HepG2 (cell line): ENCODE data around the gene ABTB2. TPM values are rescaled to one million over a fixed set of nuclear protein-coding genes. Genes with fewer than 3 reads are reported as not detected.

Experiments
- ARNTL ChIP-seq: sonication (generic); formaldehyde crosslinking; IDR thresholded peaks from 2 replicates; pipeline ENCODE4 v1.4.0; 2020; ENCODE audit warnings: mild to moderate bottlenecking, missing genetic modification reagents
- CBFB ChIP-seq: sonication (generic); formaldehyde crosslinking; IDR thresholded peaks from 2 replicates; pipeline ENCODE4 v1.4.0; 2020; ENCODE audit warnings: missing genetic modification reagents
- CHCHD3 ChIP-seq: sonication (generic); formaldehyde crosslinking; IDR thresholded peaks from 2 replicates; pipeline ENCODE4 v1.8.0; 2022; ENCODE audit warnings: mild to moderate bottlenecking, missing genetic modification reagents, moderate library complexity
- DNMT1 ChIP-seq: sonication (generic); formaldehyde crosslinking; IDR thresholded peaks from 2 replicates; pipeline ENCODE4 v1.5.1; 2020; ENCODE audit warnings: mild to moderate bottlenecking, missing genetic modification reagents
- FIP1L1 ChIP-seq: fragments of 200-400 bp; formaldehyde crosslinking; IDR thresholded peaks from 2 replicates; pipeline ENCODE4 v1.6.1; 2018; ENCODE audit warnings: low read depth, mild to moderate bottlenecking, low read length, moderate library complexity, borderline replicate concordance; ENCODE audit not compliant: insufficient read depth
- GMEB1 ChIP-seq: sonication (generic); formaldehyde crosslinking; IDR thresholded peaks from 2 replicates; pipeline ENCODE4 v1.5.1; 2020; ENCODE audit warnings: missing genetic modification reagents, mild to moderate bottlenecking, borderline replicate concordance
- HNF4G ChIP-seq, 2 experiments: sonication (generic) in 1 of 2; formaldehyde crosslinking in 1 of 2; IDR thresholded peaks; 2 replicates each; pipeline versions ENCODE4 v1.4.0 to v1.6.1; 2011 to 2020; ENCODE audit warnings: borderline replicate concordance in 2 of 2, low read depth in 2 of 2, mild to moderate bottlenecking in 2 of 2, low read length in 1 of 2, missing genetic modification reagents in 1 of 2, moderate library complexity in 1 of 2
- HOXA5 ChIP-seq: sonication (generic); formaldehyde crosslinking; IDR thresholded peaks from 2 replicates; pipeline ENCODE4 v1.4.0; 2020; ENCODE audit warnings: missing genetic modification reagents
- IRF2 ChIP-seq: IDR thresholded peaks from 2 replicates; pipeline ENCODE4 v1.6.1; 2018; ENCODE audit warnings: missing genetic modification reagents, missing compliant biosample characterization
- KAT2B ChIP-seq: fragments of 150-350 bp; IDR thresholded peaks from 2 replicates; pipeline ENCODE4 v1.6.1; 2014; ENCODE audit warnings: low read depth, low read length, borderline replicate concordance
- MIER3 ChIP-seq: IDR thresholded peaks from 2 replicates; pipeline ENCODE4 v1.6.1; 2016; ENCODE audit warnings: missing compliant biosample characterization, borderline replicate concordance
- RXRB ChIP-seq: IDR thresholded peaks from 2 replicates; pipeline ENCODE4 v1.6.1; 2016; ENCODE audit warnings: borderline replicate concordance, missing genetic modification reagents, missing compliant biosample characterization
- SIN3A ChIP-seq: IDR thresholded peaks from 2 replicates; pipeline ENCODE4 v1.6.1; 2011; ENCODE audit warnings: low read depth, mild to moderate bottlenecking, control low read depth, low read length, borderline replicate concordance
- SMAD9 ChIP-seq: sonication (generic); formaldehyde crosslinking; IDR thresholded peaks from 2 replicates; pipeline ENCODE4 v1.5.1; 2020; ENCODE audit warnings: mild to moderate bottlenecking, missing genetic modification reagents
- ZBTB7A ChIP-seq: sonication (generic); formaldehyde crosslinking; IDR thresholded peaks from 2 replicates; pipeline ENCODE4 v1.8.0; 2022; ENCODE audit warnings: mild to moderate bottlenecking, missing genetic modification reagents
- ZFX ChIP-seq: sonication (generic); formaldehyde crosslinking; IDR thresholded peaks from 2 replicates; pipeline ENCODE4 v1.4.0; 2020; ENCODE audit warnings: mild to moderate bottlenecking, low read depth, missing genetic modification reagents, moderate library complexity
- ZMAT3 ChIP-seq: sonication (generic); formaldehyde crosslinking; conservative IDR thresholded peaks from 2 replicates; pipeline ENCODE4 v1.7.0; 2021; ENCODE audit warnings: missing genetic modification reagents
- ZNF577 ChIP-seq: sonication (generic); formaldehyde crosslinking; IDR thresholded peaks from 2 replicates; pipeline ENCODE4 v1.4.0; 2020; ENCODE audit warnings: mild to moderate bottlenecking, low read depth, missing genetic modification reagents, borderline replicate concordance
- ZNF660 ChIP-seq: sonication (generic); formaldehyde crosslinking; IDR thresholded peaks from 2 replicates; pipeline ENCODE4 v1.5.1; 2020; ENCODE audit warnings: mild to moderate bottlenecking, low read depth, missing genetic modification reagents, borderline replicate concordance
- ZSCAN21 ChIP-seq: sonication (generic); formaldehyde crosslinking; IDR thresholded peaks from 2 replicates; pipeline ENCODE4 v1.8.0; 2022; ENCODE audit warnings: mild to moderate bottlenecking, missing genetic modification reagents, moderate library complexity, borderline replicate concordance
- polyA plus RNA-seq, 8 experiments: library from polyadenylated mRNA; depleted of rRNA in 3 of 8; stranded (reverse) in 7 of 8; unstranded in 1 of 8; fragments of >200 nt; fragmentation: Illumina TruSeq in 4 of 8; extraction: Trizol in 4 of 8; gene quantifications; 2 replicates each; pipeline versions ENCODE4 v1.2.1 to v1.2.3, GENCODE V29; 2011 to 2016; ENCODE audit warnings: low read depth in 4 of 8, missing spikeins in 1 of 8, mixed read lengths in 1 of 8; ENCODE audit not compliant: insufficient read depth in 1 of 8
- total RNA-seq, 5 experiments: library from RNA; depleted of rRNA; stranded (reverse); fragments of >200 nt; fragmentation: Illumina TruSeq; extraction: Trizol; gene quantifications; 2 replicates each; pipeline ENCODE4 v1.2.3, GENCODE V29; 2016; ENCODE audit warnings: low read depth in 1 of 5
- TF ChIP-seq, protein P1 (sequence below): sonication (generic); formaldehyde crosslinking; IDR thresholded peaks from 2 replicates; pipeline ENCODE4 v1.4.0; 2020; ENCODE audit warnings: mild to moderate bottlenecking, missing genetic modification reagents

Gene ABTB2
- total and polyA plus RNA-seq, 2 of the 13 experiments (the other 11 are each of a cell fraction or from before 2014, with no cell fraction given), result 5.1 to 15.4 TPM

DNA sequence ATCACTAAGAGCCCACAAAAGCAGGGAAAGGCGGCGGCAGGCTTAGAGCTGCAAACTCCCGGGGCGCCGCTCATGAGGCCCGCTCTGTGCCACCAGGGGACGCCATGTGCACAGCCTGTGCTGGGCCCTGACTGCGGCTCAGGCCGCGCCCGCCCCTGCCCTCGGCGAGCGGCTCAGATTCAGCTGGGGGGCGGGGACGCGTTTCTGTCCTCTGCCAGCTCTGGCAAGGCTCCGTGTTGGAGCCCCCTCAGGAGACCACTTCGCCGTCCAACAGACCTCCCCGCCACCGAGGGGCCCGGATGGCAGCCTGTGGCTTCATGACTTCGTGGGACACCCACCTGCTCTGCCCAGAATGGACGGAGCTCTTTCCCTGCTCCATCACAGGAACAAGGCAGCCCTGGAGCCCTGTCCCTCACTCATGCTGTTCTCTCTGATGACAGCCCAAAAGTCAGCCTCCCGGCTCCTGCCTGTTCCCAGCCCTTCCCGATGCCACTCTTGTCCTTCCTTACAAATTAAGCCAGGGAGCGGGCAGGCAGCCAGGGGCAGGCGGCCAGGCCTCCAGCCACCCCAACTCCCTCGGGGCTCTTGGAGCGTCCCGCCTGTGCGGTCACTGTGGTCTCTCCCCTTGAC lies 183.3 kb downstream of the ABTB2 start (continued):
- peak; percentile 42; the same call in 1 of the 2 replicates for TF ChIP-seq GMEB1 (CRISPR knock-in tag)
- TF ChIP-seq SMAD9 (CRISPR knock-in tag), result peak; percentile 43; the same call in 1 of the 2 replicates
- 0 out of 2 replicates have a peak, but pooled peaks have one; percentile 11 for TF ChIP-seq RXRB (CRISPR knock-in tag)
- TF ChIP-seq ZNF660 (CRISPR knock-in tag), result no peak
- no peak for TF ChIP-seq KAT2B
- no peak for TF ChIP-seq ARNTL (CRISPR knock-in tag)
- TF ChIP-seq SIN3A, result no peak
- TF ChIP-seq HOXA5 (CRISPR knock-in tag), result peak; percentile 76; the same call in 1 of the 2 replicates
- TF ChIP-seq MIER3 (CRISPR knock-in tag), result peak; percentile 64; the same call in 1 of the 2 replicates
- TF ChIP-seq ZNF577 (CRISPR knock-in tag), result no peak
- TF ChIP-seq HNF4G (IDR thresholded peaks at IDR 0.05; ENCODE audit: borderline replicate concordance, low read depth, low read length), result no peak
- TF ChIP-seq HNF4G (CRISPR knock-in tag; IDR thresholded peaks at IDR 0.05; ENCODE audit: borderline replicate concordance, low read depth), result no peak
- peak; percentile 73; the same call in 1 of the 2 replicates for TF ChIP-seq ZBTB7A (CRISPR knock-in tag)
- 0 out of 2 replicates have a peak, but pooled peaks have one; percentile 59 for TF ChIP-seq IRF2
- TF ChIP-seq DNMT1 (CRISPR knock-in tag), result peak; percentile 87
- no peak for TF ChIP-seq CHCHD3 (CRISPR knock-in tag)
- TF ChIP-seq FIP1L1, result no peak
- peak; percentile 21; the same call in 1 of the 2 replicates for TF ChIP-seq ZSCAN21 (CRISPR knock-in tag)
- TF ChIP-seq, protein P1, sequence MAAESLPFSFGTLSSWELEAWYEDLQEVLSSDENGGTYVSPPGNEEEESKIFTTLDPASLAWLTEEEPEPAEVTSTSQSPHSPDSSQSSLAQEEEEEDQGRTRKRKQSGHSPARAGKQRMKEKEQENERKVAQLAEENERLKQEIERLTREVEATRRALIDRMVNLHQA, result no peak
- TF ChIP-seq CBFB (CRISPR knock-in tag), result peak; percentile 64; the same call in 1 of the 2 replicates
- TF ChIP-seq ZMAT3 (CRISPR knock-in tag), result peak; percentile 45; the same call in 1 of the 2 replicates
- peak; percentile 49; the same call in 1 of the 2 replicates for TF ChIP-seq ZFX
